ENCODE measurements around the gene LYRM4. TPM values are rescaled to one million over a fixed set of nuclear protein-coding genes. Genes with fewer than 3 reads are reported as not detected.

Gene LYRM4
- polyA plus RNA-seq, 4 donors = 36.1 to 43.7 (median 42.7) TPM

- no peak for DNase-seq (ENCODE audit: low read depth in 4 of 4, low spot score in 2 of 4)
Measured at GRCh38 chr6:5178806-5179205, 81.9 kb downstream of the LYRM4 start.

GRCh38 chr6:5175635-5176034, 85.1 kb downstream of the LYRM4 start:
- no peak for DNase-seq (ENCODE audit: low read depth in 4 of 4, low spot score in 2 of 4)

- no peak for DNase-seq (ENCODE audit: low read depth in 4 of 4, low spot score in 2 of 4)
Measured at GRCh38 chr6:5174756-5175549, 85.8 kb downstream of the LYRM4 start.

GRCh38 chr6:5174244-5174643, 86.5 kb downstream of the LYRM4 start:
- DNase-seq (ENCODE audit: low read depth in 4 of 4, low spot score in 2 of 4) = peak in 2 of 4 donors; percentile 55 to 72

- DNase-seq (ENCODE audit: low read depth in 4 of 4, low spot score in 2 of 4) = no peak
Measured at GRCh38 chr6:5173810-5174209, 86.9 kb downstream of the LYRM4 start.

GRCh38 chr6:5172897-5173474, 87.8 kb downstream of the LYRM4 start:
- no peak for DNase-seq (ENCODE audit: low read depth in 4 of 4, low spot score in 2 of 4)

GRCh38 chr6:5172041-5172653, 88.6 kb downstream of the LYRM4 start:
- DNase-seq (ENCODE audit: low read depth in 4 of 4, low spot score in 2 of 4) = peak in 2 of 4 donors; percentile 54 to 68

GRCh38 chr6:5167501-5167900, 93.2 kb downstream of the LYRM4 start:
- DNase-seq (ENCODE audit: low read depth in 4 of 4, low spot score in 2 of 4) = no peak

GRCh38 chr6:5164092-5164491, 96.7 kb downstream of the LYRM4 start:
- no peak for DNase-seq (ENCODE audit: low read depth in 4 of 4, low spot score in 2 of 4)

- DNase-seq (ENCODE audit: low read depth in 4 of 4, low spot score in 2 of 4) = no peak
Measured at GRCh38 chr6:5163247-5163646, 97.5 kb downstream of the LYRM4 start.

GRCh38 chr6:5162355-5162754, 98.4 kb downstream of the LYRM4 start:
- no peak for DNase-seq (ENCODE audit: low read depth in 4 of 4, low spot score in 2 of 4)

- no peak for DNase-seq (ENCODE audit: low read depth in 4 of 4, low spot score in 2 of 4)
Measured at GRCh38 chr6:5160206-5160605, 100.5 kb downstream of the LYRM4 start.

- DNase-seq (ENCODE audit: low read depth in 4 of 4, low spot score in 2 of 4) = no peak
Measured at GRCh38 chr6:5159162-5159561, 101.6 kb downstream of the LYRM4 start.

- no peak for DNase-seq (ENCODE audit: low read depth in 4 of 4, low spot score in 2 of 4)
Measured at GRCh38 chr6:5158180-5158579, 102.6 kb downstream of the LYRM4 start.

- DNase-seq (ENCODE audit: low read depth in 4 of 4, low spot score in 2 of 4) = no peak
Measured at GRCh38 chr6:5157621-5158138, 103.1 kb downstream of the LYRM4 start.

GRCh38 chr6:5156627-5157026, 104.1 kb downstream of the LYRM4 start:
- DNase-seq (ENCODE audit: low read depth in 4 of 4, low spot score in 2 of 4) = no peak

- no peak for DNase-seq (ENCODE audit: low read depth in 4 of 4, low spot score in 2 of 4)
Measured at GRCh38 chr6:5155906-5156305, 104.8 kb downstream of the LYRM4 start.

- DNase-seq (ENCODE audit: low read depth in 4 of 4, low spot score in 2 of 4) = no peak
Measured at GRCh38 chr6:5153186-5153585, 107.6 kb downstream of the LYRM4 start.

GRCh38 chr6:5152460-5152859, 108.3 kb downstream of the LYRM4 start:
- no peak for DNase-seq (ENCODE audit: low read depth in 4 of 4, low spot score in 2 of 4)

GRCh38 chr6:5151955-5152401, 108.8 kb downstream of the LYRM4 start:
- no peak for DNase-seq (ENCODE audit: low read depth in 4 of 4, low spot score in 2 of 4)

- DNase-seq (ENCODE audit: low read depth in 4 of 4, low spot score in 2 of 4) = no peak
Measured at GRCh38 chr6:5151360-5151954, 109.3 kb downstream of the LYRM4 start.
